EH (cell line): ENCODE results near the gene CAMTA1.

Source experiments
- DNase-seq: peaks from one replicate; pipeline ENCODE4 v3.0.0-alpha.2; 2015; ENCODE audit warnings: low read depth

Gene CAMTA1

GRCh38 chr1:7287013-7287412 lies 501.8 kb downstream of the CAMTA1 start:
- DNase-seq: no peak

- no peak for DNase-seq
These were observed 503.7 kb downstream of the CAMTA1 start for GRCh38 chr1:7288992-7289391.

GRCh38 chr1:7289694-7290093 lies 504.4 kb downstream of the CAMTA1 start:
- no peak for DNase-seq

- DNase-seq: peak; percentile 70
These were observed 506.0 kb downstream of the CAMTA1 start for GRCh38 chr1:7290971-7291970.

GRCh38 chr1:7292036-7292681 lies 506.9 kb downstream of the CAMTA1 start:
- no peak for DNase-seq

- no peak for DNase-seq
These were observed 507.6 kb downstream of the CAMTA1 start for GRCh38 chr1:7292714-7293419.

GRCh38 chr1:7293702-7294629 lies 508.7 kb downstream of the CAMTA1 start:
- no peak for DNase-seq

- no peak for DNase-seq
These were observed 509.4 kb downstream of the CAMTA1 start for GRCh38 chr1:7294636-7295035.

GRCh38 chr1:7295946-7296345 lies 510.7 kb downstream of the CAMTA1 start:
- no peak for DNase-seq

GRCh38 chr1:7296968-7297367 lies 511.7 kb downstream of the CAMTA1 start:
- no peak for DNase-seq

GRCh38 chr1:7298145-7298544 lies 512.9 kb downstream of the CAMTA1 start:
- DNase-seq: no peak

- peak; percentile 72 for DNase-seq
These were observed 513.5 kb downstream of the CAMTA1 start for GRCh38 chr1:7298749-7299151.

- peak; percentile 98 for DNase-seq
These were observed 514.1 kb downstream of the CAMTA1 start for GRCh38 chr1:7299329-7299799.

GRCh38 chr1:7299994-7300393 lies 514.7 kb downstream of the CAMTA1 start:
- DNase-seq: peak; percentile 90

- DNase-seq: peak; percentile 95
These were observed 515.8 kb downstream of the CAMTA1 start for GRCh38 chr1:7300893-7301663.

GRCh38 chr1:7301664-7301981 lies 516.4 kb downstream of the CAMTA1 start:
- no peak for DNase-seq

- DNase-seq: no peak
These were observed 516.9 kb downstream of the CAMTA1 start for GRCh38 chr1:7302126-7302525.

GRCh38 chr1:7302873-7303272 lies 517.6 kb downstream of the CAMTA1 start:
- no peak for DNase-seq

- no peak for DNase-seq
These were observed 518.5 kb downstream of the CAMTA1 start for GRCh38 chr1:7303554-7304317.

GRCh38 chr1:7313081-7313546 lies 527.9 kb downstream of the CAMTA1 start:
- DNase-seq: peak; percentile 73
